ENCODE results near the gene DNER. TPM values are rescaled to one million over a fixed set of nuclear protein-coding genes. Genes with fewer than 3 reads are reported as not detected.

Gene DNER
- total and polyA plus RNA-seq, 2 of the 4 experiments (the other 2 are of a cell fraction), result under 0.01 to 0.14 TPM

GRCh38 chr2:229520691-229521096 is 193.7 kb downstream of the DNER start:
- no peak overlapping the region for H2AFZ ChIP-seq (replicated peaks; ENCODE audit: low read length, poor library complexity)
- H3K9me3 ChIP-seq (ENCODE audit: control insufficient read depth, insufficient read depth, low read length), result peaks cover 3% of the 10 kb centered on the region
- no peak overlapping the region for H2BK15ac ChIP-seq (ENCODE audit: low read depth, low read length)
- BruUV-seq (replicated peaks), result no TSS peak
- H3K18ac ChIP-seq (ENCODE audit: low read depth, low read length), result no peak overlapping the region
- no peak overlapping the region for H3K56ac ChIP-seq (ENCODE audit: extremely low read depth, insufficient read depth, low read length)
- H4K91ac ChIP-seq (ENCODE audit: insufficient read depth, low read depth, low read length), result no peak overlapping the region
- H2BK5ac ChIP-seq (ENCODE audit: low read depth, low read length, poor library complexity, severe bottlenecking), result no peak overlapping the region
- no peak overlapping the region for H3K4ac ChIP-seq (ENCODE audit: low read depth, low read length)
- H3K27me3 ChIP-seq (ENCODE audit: control insufficient read depth, insufficient read depth, low read length), result no peaks in the 10 kb centered on the region
- no peak overlapping the region for H3K14ac ChIP-seq (replicated peaks; ENCODE audit: low read depth, low read length)
- H2AK5ac ChIP-seq (ENCODE audit: low read depth, low read length), result no peak overlapping the region
- no CpG with 5 or more reads among the region's 4 CpGs for WGBS, 2 experiments (ENCODE audit: extremely low coverage in 2 of 2, insufficient read length in 1 of 2)
- ATAC-seq (ENCODE audit: low read depth), result no peak
- H3K4me1 ChIP-seq (ENCODE audit: control insufficient read depth, insufficient read depth, low read length), result no peaks in the 10 kb centered on the region
- no peak overlapping the region for H3K9ac ChIP-seq (ENCODE audit: low read depth, low read length)
- H3K36me3 ChIP-seq (ENCODE audit: control insufficient read depth, insufficient read depth, low read length), result no peaks in the 10 kb centered on the region
- TF ChIP-seq FOS (IDR thresholded peaks at IDR 0.05; ENCODE audit: low read depth, low read length), result no peak
- no peak for TF ChIP-seq MAZ (IDR thresholded peaks at IDR 0.05; ENCODE audit: borderline replicate concordance, low read depth, low read length)
- TF ChIP-seq BHLHE40 (IDR thresholded peaks at IDR 0.05; ENCODE audit: low read depth, low read length), result no peak
- no peak for TF ChIP-seq CEBPB (IDR thresholded peaks at IDR 0.05; ENCODE audit: low read depth, low read length)
- TF ChIP-seq RFX5 (IDR thresholded peaks at IDR 0.05; ENCODE audit: low read depth, low read length), result no peak
- TF ChIP-seq MAFK (IDR thresholded peaks at IDR 0.05; ENCODE audit: low read depth, low read length), result no peak
- TF ChIP-seq RCOR1 (IDR thresholded peaks at IDR 0.05; ENCODE audit: insufficient replicate concordance, low read length), result no peak
- no peak for TF ChIP-seq CTCF (conservative IDR thresholded peaks at IDR 0.05; ENCODE audit: low read depth, low read length)
- H3K4me2 ChIP-seq (ENCODE audit: low read depth, low read length), result no peak overlapping the region
- no peaks in the 10 kb centered on the region for H4K20me1 ChIP-seq (ENCODE audit: insufficient read depth, low read length)
- ChIA-PET POLR2A (ENCODE audit: unreplicated experiment) (no interaction called here), CTCF (no interaction called here)
- no peak overlapping the region for H3K27ac ChIP-seq (ENCODE audit: insufficient read depth, low read length)
- dilution Hi-C loops (cut with HindIII; ENCODE audit: low sequenced_read_pairs, unreplicated experiment), result no loop called here
- H2BK120ac ChIP-seq (ENCODE audit: low read depth, low read length), result no peak overlapping the region
- intact Hi-C loops (cut with micrococcal nuclease), result no loop called here
- H2AK9ac ChIP-seq (replicated peaks; ENCODE audit: low read depth, low read length, poor library complexity), result no peak overlapping the region
- H3K4me3 ChIP-seq (ENCODE audit: insufficient read depth, low read depth, low read length), result no peak overlapping the region
- H2BK20ac ChIP-seq (ENCODE audit: low read depth, low read length), result no peak overlapping the region
- no peak overlapping the region for H4K8ac ChIP-seq (ENCODE audit: low read depth in 2 of 2, low read length in 2 of 2)
- DNase-seq, result no peak
- H3K9me1 ChIP-seq (ENCODE audit: insufficient read depth, low read length), result no peaks in the 10 kb centered on the region
- in situ Hi-C loops (cut with MboI; ENCODE audit: low sequenced_read_pairs), result no loop called here
- H3K23ac ChIP-seq (ENCODE audit: low read depth, low read length), result no peak overlapping the region
- H3K79me1 ChIP-seq (ENCODE audit: low read depth in 1 of 2, low read length in 2 of 2), result no peaks in the 10 kb centered on the region
- no peak overlapping the region for H4K5ac ChIP-seq (ENCODE audit: low read depth, low read length)

Data from IMR-90 (cell line).